Left ventricle myocardium inferior (tissue), 1 donor: ENCODE measurements around the gene BBLN. TPM values are rescaled to one million over a fixed set of nuclear protein-coding genes. Genes with fewer than 3 reads are reported as not detected.
"Not testable (repeated sequence)": the region's sequence is repeated elsewhere in the genome, so short reads cannot be mapped to it uniquely, and the experiment has no call there.

Experiments
- DNase-seq: peaks from one replicate; pipeline ENCODE4 v3.0.0-alpha.2; 2020
- H3K27ac ChIP-seq: fragments of 200-600 bp; replicated peaks from 2 replicates; pipeline ENCODE4 v1.8.0; 2021
- H3K27me3 ChIP-seq: fragments of 200-600 bp; 2 replicates; pipeline ENCODE4 v1.8.0; 2021; ENCODE audit warnings: low read depth
- H3K36me3 ChIP-seq: fragments of 200-600 bp; 2 replicates; pipeline ENCODE4 v1.8.0; 2021
- H3K4me1 ChIP-seq: fragments of 200-600 bp; 2 replicates; pipeline ENCODE4 v1.8.0; 2021
- H3K4me3 ChIP-seq: fragments of 200-600 bp; 2 replicates; pipeline ENCODE4 v1.8.0; 2021; ENCODE audit warnings: mild to moderate bottlenecking, moderate library complexity
- H3K9me3 ChIP-seq: fragments of 200-600 bp; replicated peaks from 2 replicates; pipeline ENCODE4 v1.8.0; 2021
- CTCF ChIP-seq: fragments of 200-600 bp; IDR thresholded peaks from 2 replicates; pipeline ENCODE4 v1.8.0; 2021; ENCODE audit warnings: antibody characterized with exemption, mild to moderate bottlenecking, borderline replicate concordance
- intact Hi-C: fragments of 100-400 bp; cut with micrococcal nuclease; formaldehyde crosslinking; loops from one replicate; pipeline ENCODE4 v1.11.0; 2022
- total RNA-seq: library from RNA; stranded (reverse); fragmentation: NEBNext Ultra II Directional; extraction: Animal tissue kit (Norgen Biotek cat#: 25700); gene quantifications from one replicate; pipeline ENCODE4 v1.2.1, GENCODE V29; 2021
- donor health status: DM: no; HTN: yes; CAD: no; lungs with severe emphysema.

BBLN gene
- total RNA-seq, 1 donor from 2014 or later: 52.5 TPM

GRCh38 chr9:128127990-128128835 lies 31.9 kb upstream of the BBLN start:
- peak; percentile 85 for DNase-seq
- Histone ChIP-seq H3K27ac (peak overlapping the region; percentile 99), H3K4me1 (peaks cover 64% of the 10 kb centered on the region), H3K36me3 (peaks cover 20% of the 10 kb centered on the region), H3K9me3 (no peaks in the 10 kb centered on the region), H3K27me3 (no peaks in the 10 kb centered on the region), H3K4me3 (peak overlapping the region; percentile 97)
- no peak for TF ChIP-seq CTCF
- intact Hi-C loops: no loop called here

GRCh38 chr9:128128836-128129590 lies 31.1 kb upstream of the BBLN start:
- no peak for DNase-seq
- Histone ChIP-seq H3K9me3 (no peaks in the 10 kb centered on the region), H3K36me3 (peaks cover 12% of the 10 kb centered on the region), H3K27me3 (no peaks in the 10 kb centered on the region), H3K4me1 (peaks cover 64% of the 10 kb centered on the region), H3K27ac (peak overlapping the region; percentile 99), H3K4me3 (peak overlapping the region; percentile 97)
- TF ChIP-seq CTCF: no peak
- intact Hi-C loops: no loop called here

GRCh38 chr9:128129976-128130590 lies 30.0 kb upstream of the BBLN start:
- TF ChIP-seq CTCF: peak; percentile 61
- H3K9me3 ChIP-seq, intact Hi-C loops, H3K27me3 ChIP-seq, H3K4me3 ChIP-seq, H3K27ac ChIP-seq, H3K36me3 ChIP-seq: not testable (repeated sequence)
- peaks cover 59% of the 10 kb centered on the region for H3K4me1 ChIP-seq
- peak; percentile 60 for DNase-seq

GRCh38 chr9:128130651-128131050 lies 29.4 kb upstream of the BBLN start:
- H3K36me3 ChIP-seq, H3K9me3 ChIP-seq, H3K4me3 ChIP-seq, intact Hi-C loops, H3K27me3 ChIP-seq, H3K27ac ChIP-seq: not testable (repeated sequence)
- peak; percentile 5 for DNase-seq
- H3K4me1 ChIP-seq: peaks cover 53% of the 10 kb centered on the region

- H3K36me3 ChIP-seq, H3K27me3 ChIP-seq, H3K4me3 ChIP-seq, intact Hi-C loops, H3K9me3 ChIP-seq, DNase-seq: not testable (repeated sequence)
- peak overlapping the region; percentile 30 for H3K27ac ChIP-seq
- H3K4me1 ChIP-seq: peaks cover 46% of the 10 kb centered on the region
Observed at GRCh38 chr9:128131346-128131745, 28.7 kb upstream of the BBLN start.

GRCh38 chr9:128132139-128132538 lies 27.9 kb upstream of the BBLN start:
- H3K9me3 ChIP-seq, intact Hi-C loops, H3K27me3 ChIP-seq, H3K36me3 ChIP-seq, H3K4me3 ChIP-seq: not testable (repeated sequence)
- H3K4me1 ChIP-seq: peaks cover 38% of the 10 kb centered on the region
- peak overlapping the region; percentile 30 for H3K27ac ChIP-seq
- DNase-seq: peak; percentile 66

GRCh38 chr9:128135561-128135960 lies 24.5 kb upstream of the BBLN start:
- DNase-seq, H3K27ac ChIP-seq, intact Hi-C loops, H3K36me3 ChIP-seq, H3K9me3 ChIP-seq, H3K27me3 ChIP-seq, H3K4me3 ChIP-seq: not testable (repeated sequence)
- H3K4me1 ChIP-seq: peaks cover 12% of the 10 kb centered on the region
